ENCODE measurements around the gene PMAIP1.

- TF ChIP-seq ZNF699 (CRISPR knock-in tag; IDR thresholded peaks at IDR 0.05; ENCODE audit: insufficient replicate concordance) (no peak), SAFB (IDR thresholded peaks at IDR 0.05; ENCODE audit: borderline replicate concordance, low read depth, low read length) (no peak), SREBF2 (CRISPR knock-in tag; IDR thresholded peaks at IDR 0.05) (no peak), CHCHD3 (CRISPR knock-in tag; IDR thresholded peaks at IDR 0.05) (no peak), ATF7 (IDR thresholded peaks at IDR 0.05) (0 out of 2 replicates have a peak, but pooled peaks have one; percentile 22), BHLHE40 (IDR thresholded peaks at IDR 0.05; ENCODE audit: low read length) (no peak), TSHZ1 (CRISPR knock-in tag; IDR thresholded peaks at IDR 0.05) (no peak), CHD2 (IDR thresholded peaks at IDR 0.05; ENCODE audit: low read depth, low read length) (no peak), RFX5 (IDR thresholded peaks at IDR 0.05; ENCODE audit: low read depth, low read length) (no peak), GABPA (tag; conservative IDR thresholded peaks at IDR 0.05; ENCODE audit: low read depth) (no peak)
- TF ChIP-seq, protein P1, sequence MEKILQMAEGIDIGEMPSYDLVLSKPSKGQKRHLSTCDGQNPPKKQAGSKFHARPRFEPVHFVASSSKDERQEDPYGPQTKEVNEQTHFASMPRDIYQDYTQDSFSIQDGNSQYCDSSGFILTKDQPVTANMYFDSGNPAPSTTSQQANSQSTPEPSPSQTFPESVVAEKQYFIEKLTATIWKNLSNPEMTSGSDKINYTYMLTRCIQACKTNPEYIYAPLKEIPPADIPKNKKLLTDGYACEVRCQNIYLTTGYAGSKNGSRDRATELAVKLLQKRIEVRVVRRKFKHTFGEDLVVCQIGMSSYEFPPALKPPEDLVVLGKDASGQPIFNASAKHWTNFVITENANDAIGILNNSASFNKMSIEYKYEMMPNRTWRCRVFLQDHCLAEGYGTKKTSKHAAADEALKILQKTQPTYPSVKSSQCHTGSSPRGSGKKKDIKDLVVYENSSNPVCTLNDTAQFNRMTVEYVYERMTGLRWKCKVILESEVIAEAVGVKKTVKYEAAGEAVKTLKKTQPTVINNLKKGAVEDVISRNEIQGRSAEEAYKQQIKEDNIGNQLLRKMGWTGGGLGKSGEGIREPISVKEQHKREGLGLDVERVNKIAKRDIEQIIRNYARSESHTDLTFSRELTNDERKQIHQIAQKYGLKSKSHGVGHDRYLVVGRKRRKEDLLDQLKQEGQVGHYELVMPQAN (IDR thresholded peaks at IDR 0.05; ENCODE audit: borderline replicate concordance), result no peak
These were observed 14.1 kb upstream of the PMAIP1 start for GRCh38 chr18:59885579-59886163.
